Stimulated activated naive CD8-positive, alpha-beta T cell treated with anti-CD3 and anti-CD28 coated beads, Interleukin-15, amount 100 ng/mL, for 72 hours (primary cell): ENCODE results near the gene TTC39C.

ENCODE experiments used
- ATAC-seq: fragments of 150-1000 bp; cut with Tn5 transposase; 2 replicates; pipeline ENCODE4 v1.10.0; 2021; ENCODE audit warnings: mild to moderate bottlenecking, moderate library complexity
- DNase-seq, 2 donors: peaks; one replicate each; pipeline ENCODE4 v3.0.0; 2021 to 2022
- H3K27ac Mint-ChIP-seq, 2 donors: one replicate each; pipeline ENCODE4 v1.8.0; 2022; ENCODE audit warnings: mild to moderate bottlenecking in 2 of 2, mixed read lengths in 2 of 2, moderate library complexity in 2 of 2
- H3K27me3 Mint-ChIP-seq: one replicate; pipeline ENCODE4 v1.8.0; 2022; ENCODE audit warnings: mixed read lengths
- H3K4me1 Mint-ChIP-seq: one replicate; pipeline ENCODE4 v1.8.0; 2022; ENCODE audit warnings: mild to moderate bottlenecking, mixed read lengths
- H3K4me3 Mint-ChIP-seq, 2 donors: one replicate each; pipeline ENCODE4 v1.8.0; 2022; ENCODE audit warnings: mild to moderate bottlenecking in 2 of 2, mixed read lengths in 2 of 2, moderate library complexity in 1 of 2
- H3K9me3 Mint-ChIP-seq, 2 donors: one replicate each; pipeline ENCODE4 v1.8.0; 2022; ENCODE audit warnings: mixed read lengths in 2 of 2

TTC39C gene

GRCh38 chr18:24181806-24182205 is 167.3 kb downstream of the TTC39C start:
- H3K27ac Mint-ChIP-seq = peak overlapping the region in 1 of 2 donors; percentile 34
- ATAC-seq (no peak), DNase-seq (no peak)

More at GRCh38 chr18:24181806-24182205, 167.3 kb downstream of the TTC39C start:
- H3K27me3 Mint-ChIP-seq = no peaks in the 10 kb centered on the region
- no peaks in the 10 kb centered on the region for H3K9me3 Mint-ChIP-seq
- H3K4me3 Mint-ChIP-seq = no peak overlapping the region
- no peaks in the 10 kb centered on the region for H3K4me1 Mint-ChIP-seq
